CD4-positive, alpha-beta T cell treated with Interleukin-10 for 1 hour (primary cell): ENCODE results near the gene LIN28A.
A peak's percentile ranks its signal among the peaks of the same experiment; 100 is the strongest.

ENCODE experiments used
- DNase-seq: peaks from one replicate; pipeline ENCODE4 v3.0.0-alpha.2; 2020

LIN28A gene

DNA sequence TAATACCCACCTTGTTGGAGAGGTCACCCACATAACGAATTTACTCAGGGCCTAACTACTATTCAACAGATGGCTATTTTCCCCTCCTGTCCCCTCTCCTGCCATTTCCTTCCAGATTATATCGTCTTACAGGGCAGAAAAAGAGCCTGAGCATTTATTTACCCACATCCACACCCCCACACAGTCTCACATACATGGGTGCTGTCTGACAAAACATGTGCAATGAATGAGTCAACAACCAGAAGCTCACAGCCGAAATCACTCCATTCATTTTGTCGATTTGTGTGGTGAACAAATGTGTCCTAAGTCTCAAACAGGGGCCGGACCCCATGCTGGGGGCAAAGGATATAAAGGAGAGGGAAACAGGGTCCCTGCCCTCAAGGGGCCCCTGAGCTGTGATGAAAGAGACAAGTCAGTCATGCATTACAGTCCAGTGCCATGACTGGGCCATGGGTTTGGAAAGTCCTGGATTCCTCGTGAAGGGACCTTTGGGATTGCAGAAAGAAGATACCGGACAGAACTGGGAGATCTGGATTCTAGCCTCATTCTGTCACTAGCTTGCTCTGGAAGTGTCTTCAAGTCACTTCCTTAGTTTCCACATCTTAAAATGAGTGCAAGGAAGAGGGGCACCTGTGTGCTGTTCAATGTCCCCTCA lies 21.7 kb upstream of the LIN28A start:
- no peak for DNase-seq

DNA sequence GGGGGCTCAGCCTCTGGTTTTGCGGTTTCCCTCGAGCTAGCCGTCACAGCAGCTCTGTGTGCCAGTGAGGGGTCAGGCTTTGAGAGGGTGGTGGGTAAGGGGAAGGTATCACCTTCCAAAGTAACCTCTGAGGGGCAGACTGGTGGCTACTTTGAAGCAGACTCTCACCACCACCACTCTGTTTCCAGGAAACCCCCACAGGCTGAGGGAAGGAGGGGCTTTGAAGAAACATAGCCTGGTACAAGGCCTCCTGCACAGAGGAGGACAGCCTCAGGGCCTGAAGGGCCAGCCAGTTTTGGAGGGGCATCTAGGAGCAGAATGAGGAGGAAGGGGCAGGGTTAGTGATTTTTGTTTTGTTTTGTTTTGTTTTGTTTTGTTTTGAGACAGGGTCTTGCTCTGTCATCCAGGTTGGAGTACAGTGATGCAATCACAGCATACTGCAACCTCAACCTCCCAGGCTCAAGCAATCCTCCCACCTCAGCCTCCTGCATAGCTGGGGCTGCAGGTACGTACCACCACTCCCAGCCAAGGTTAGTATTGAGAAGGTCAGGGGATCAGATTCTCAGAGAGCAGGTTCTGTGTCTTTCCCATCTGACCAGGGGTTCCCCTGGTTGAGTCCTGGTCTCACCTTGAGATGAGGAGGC lies 20.9 kb upstream of the LIN28A start:
- no peak for DNase-seq

GRCh38 chr1:26391450-26391849 lies 19.2 kb upstream of the LIN28A start:
- DNase-seq, result peak; percentile 71

DNA sequence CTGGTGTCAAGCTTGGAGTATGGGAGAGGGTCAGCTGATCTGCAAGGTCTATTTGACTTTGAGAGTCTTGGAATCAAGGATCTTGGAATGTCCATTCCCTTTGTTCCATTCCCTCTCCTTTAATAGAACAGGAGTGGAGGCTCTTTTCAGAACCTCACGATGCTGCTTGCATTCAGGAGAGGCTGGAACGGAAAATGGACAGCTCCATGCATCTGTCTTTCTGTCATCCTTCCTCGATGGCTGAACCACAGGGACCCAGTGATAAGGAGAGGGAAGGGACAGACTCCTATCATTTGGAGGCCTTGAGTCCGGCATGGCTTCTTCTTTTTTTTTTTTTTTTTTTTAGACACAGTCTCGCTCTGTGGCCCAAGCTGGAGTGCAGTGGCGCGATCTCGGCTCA lies 14.9 kb upstream of the LIN28A start:
- DNase-seq, result no peak

DNA sequence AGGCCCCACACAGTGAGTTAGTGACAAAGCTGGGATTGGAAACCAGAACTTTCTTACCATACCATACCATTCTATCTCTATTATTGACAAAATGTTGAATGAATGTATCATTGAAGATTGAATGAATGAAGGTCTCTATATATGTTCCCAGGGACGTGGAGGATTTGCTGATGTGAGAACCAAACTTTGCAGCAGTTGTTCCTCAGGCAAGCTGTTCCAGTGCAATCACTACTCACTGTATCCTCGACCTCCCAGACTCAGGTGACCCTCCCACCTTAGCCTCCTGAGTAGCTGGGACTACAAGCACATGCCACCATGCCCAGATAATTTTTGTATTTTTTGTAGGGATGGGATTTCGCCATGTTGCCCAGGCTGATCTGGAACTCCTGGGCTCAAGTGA lies 11.6 kb upstream of the LIN28A start:
- no peak for DNase-seq

GRCh38 chr1:26401891-26402290 lies 8.7 kb upstream of the LIN28A start:
- DNase-seq, result no peak

GRCh38 chr1:26403656-26404055 lies 7.0 kb upstream of the LIN28A start:
- DNase-seq, result no peak

- no peak for DNase-seq
These were observed 6.0 kb upstream of the LIN28A start for GRCh38 chr1:26404641-26405040.

DNA sequence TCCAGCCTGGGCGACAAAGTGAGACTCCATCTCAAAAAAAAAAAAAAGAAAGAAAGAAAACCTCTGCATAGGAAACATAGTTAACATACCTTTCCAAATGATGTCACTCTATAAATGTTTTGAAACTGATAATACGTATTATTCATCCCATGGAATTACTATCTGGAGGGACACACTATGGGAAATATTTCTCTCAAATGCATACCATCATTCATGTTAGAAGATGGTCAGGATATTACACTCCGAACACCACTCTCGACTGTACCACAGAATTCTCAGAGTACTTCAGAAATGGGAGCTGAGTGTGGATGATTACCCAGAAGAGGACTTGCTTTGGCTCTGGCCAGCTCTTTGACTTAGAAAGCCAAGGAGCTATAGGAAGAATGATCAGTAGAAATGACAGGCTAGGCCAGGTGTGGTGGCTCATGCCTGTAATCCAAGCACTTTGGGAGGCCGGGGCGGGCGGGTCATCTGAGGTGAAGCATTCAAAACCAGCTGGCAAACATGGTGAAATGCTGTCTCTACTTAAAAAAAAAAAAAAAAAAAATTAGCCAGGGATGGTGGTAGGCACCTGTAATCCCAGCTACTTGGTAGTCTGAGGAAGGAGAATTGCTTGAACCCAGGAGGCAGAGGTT lies 5.2 kb upstream of the LIN28A start:
- DNase-seq, result no peak

DNA sequence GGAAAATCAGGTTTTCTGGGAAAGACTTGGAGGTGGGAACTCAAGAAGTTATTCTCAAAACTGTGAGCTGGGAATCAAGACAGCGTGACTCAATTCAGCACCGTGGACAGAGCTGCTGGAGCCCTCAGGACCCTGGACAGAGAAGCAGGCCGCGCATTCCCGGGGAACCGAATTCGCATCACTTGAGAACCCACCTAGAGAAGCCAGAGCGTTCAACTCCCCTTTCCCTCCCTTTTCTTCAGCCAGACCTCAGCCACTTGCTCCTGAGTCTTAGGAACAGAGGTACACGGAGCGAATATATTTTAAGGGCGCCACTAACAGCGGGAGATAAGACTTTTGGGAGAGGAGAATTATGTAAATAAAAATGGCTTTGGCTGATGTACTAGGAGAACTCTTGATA lies 2.0 kb upstream of the LIN28A start:
- DNase-seq, result peak; percentile 82

DNA sequence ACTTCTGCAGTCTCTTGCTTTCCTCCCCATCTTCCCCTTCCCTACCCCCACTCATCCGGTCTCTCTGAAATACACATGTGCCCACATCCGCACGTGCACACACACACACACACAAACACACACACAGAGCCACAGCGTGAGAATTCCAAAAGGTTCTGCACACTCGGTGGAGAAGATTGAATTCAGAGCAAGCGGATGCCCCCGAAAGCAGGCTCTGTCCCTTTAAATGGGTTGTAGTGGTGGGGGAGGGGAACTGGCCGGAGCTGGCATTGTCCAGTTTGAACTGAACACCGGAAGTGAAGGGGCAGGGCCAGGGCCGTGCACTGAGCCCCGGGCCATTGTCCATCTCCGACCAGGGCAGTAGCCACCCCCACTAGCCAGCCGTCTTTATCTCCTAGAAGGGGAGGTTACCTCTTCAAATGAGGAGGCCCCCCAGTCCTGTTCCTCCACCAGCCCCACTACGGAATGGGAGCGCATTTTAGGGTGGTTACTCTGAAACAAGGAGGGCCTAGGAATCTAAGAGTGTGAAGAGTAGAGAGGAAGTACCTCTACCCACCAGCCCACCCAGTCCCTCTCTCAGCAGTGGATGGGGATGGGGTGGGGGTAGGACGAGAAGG lies 1.3 kb upstream of the LIN28A start:
- DNase-seq, result no peak

DNA sequence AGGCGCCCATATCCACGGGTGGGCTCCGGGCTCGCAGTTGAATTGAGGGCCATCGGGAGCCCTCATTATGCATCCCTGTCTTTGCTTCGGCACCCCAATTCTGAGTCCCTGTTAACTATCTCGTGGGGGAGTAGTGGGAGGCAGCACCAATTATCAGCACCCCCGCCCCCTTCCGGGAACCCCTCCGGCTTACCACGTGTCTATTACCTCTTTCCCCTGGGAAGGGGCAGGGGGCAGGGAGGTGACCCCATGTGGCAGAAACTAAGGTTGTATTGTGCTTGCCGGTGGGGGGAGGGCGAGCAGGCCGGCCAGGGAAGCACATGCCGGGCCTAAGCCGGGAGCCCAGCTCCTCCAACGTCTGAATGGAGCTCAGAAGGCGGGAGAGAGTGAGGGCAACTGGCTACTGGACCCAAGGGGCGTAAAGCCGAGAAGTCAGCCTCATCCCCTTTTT lies 1.0 kb downstream of the LIN28A start:
- DNase-seq, result no peak

DNA sequence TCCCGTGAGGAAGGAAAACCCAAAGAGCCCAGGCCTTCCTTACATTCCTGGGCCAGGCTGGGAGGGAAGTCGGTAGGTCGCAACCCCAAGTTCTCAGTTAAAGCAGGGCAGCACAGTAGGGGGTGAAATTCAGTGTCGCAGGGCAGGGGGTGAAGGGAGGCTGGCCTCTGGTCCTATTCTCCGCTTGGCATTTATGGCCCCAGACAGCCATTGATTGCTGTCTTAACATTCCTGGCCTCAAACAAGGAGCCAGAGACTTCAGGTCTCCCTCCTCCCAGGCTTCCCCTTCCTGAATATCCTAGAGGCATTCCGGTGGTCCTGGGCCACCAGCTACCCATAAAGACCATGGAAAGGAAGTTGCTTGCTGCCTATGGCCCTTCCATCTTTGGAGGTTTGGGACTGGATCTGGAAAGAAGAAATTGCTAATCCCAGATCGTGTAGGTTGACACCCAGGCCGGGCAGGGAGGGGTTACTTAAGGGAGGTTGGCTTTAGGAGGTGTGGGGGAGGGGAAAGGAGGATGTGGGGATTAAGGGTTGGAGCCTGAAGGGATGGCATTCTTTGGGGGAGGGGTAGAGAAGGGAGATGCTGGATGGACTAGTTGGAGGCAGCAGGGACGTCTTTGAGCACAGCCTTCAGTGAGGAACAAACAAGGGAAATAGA lies 1.7 kb downstream of the LIN28A start:
- DNase-seq, result no peak

DNA sequence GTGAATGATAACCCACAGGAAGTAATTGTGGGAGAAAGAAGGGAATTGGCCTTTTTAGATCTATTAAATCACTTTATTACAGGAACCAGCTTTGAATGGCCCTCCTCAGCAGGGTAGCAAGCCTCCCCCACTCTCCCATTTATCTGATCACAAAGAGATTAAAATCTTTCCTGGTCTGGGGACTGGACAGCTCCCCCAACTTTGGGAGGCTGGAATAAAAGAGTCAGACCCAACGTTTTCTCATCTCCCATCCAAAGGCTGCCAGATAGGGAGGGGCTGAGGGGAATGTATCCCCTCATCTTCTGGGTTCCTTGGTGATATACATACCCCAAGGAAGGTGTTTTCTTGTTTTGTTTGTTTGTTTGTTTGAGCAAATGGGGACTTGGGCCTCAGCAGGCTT lies 2.4 kb downstream of the LIN28A start:
- DNase-seq, result no peak

DNA sequence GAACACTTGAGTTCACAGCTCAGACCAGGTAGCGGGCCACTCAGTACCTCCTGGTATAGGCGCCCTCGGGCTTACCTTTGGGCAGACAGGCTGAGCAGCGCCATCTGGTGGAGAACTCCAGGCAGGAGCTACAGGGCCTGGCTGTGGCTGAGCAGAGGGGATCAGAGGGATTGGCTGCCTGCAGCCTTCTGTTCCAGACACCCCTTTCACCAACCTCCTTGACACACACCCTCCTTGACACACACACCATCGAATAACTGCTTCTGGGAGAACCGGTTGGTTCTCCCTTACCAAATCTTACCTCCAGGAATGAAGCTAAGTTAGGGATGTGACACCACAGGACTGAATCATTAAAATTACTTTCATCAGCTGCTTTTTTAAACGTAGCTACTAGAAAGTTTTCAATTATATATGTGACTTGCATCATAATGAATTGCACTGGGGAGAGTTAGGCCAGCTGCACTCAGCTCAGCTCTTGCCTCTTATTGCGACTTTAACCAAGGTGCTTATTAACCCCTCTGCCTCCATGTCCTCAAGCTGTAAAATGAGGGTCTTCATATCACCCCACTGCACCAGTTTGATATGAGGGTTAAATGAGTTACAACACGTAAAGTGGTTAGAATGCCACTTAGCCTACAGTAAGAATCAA lies 6.6 kb downstream of the LIN28A start:
- DNase-seq, result peak; percentile 87

- no peak for DNase-seq
These were observed 8.3 kb downstream of the LIN28A start for GRCh38 chr1:26418865-26419349.

DNA sequence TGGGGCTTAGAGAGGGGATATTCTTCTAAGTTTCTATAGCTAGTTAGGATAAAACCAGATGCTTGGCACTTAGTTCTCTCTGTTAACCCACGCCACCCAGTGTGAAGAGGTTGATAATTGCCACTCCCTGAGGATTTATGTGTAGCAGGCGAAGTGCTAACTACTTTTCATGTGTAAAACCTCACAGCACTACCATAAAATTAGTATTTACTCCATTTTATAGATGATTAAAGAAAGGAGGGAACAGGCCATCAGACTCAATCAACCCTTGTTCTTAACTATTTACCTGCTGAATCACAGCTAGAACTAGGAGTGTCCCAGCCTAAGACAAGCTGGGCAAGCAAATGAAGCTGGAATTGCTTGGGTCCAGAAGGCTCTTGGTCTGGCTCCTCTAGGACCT lies 8.9 kb downstream of the LIN28A start:
- DNase-seq, result no peak

- DNase-seq, result no peak
These were observed 19.1 kb downstream of the LIN28A start for GRCh38 chr1:26429721-26430120.

DNA sequence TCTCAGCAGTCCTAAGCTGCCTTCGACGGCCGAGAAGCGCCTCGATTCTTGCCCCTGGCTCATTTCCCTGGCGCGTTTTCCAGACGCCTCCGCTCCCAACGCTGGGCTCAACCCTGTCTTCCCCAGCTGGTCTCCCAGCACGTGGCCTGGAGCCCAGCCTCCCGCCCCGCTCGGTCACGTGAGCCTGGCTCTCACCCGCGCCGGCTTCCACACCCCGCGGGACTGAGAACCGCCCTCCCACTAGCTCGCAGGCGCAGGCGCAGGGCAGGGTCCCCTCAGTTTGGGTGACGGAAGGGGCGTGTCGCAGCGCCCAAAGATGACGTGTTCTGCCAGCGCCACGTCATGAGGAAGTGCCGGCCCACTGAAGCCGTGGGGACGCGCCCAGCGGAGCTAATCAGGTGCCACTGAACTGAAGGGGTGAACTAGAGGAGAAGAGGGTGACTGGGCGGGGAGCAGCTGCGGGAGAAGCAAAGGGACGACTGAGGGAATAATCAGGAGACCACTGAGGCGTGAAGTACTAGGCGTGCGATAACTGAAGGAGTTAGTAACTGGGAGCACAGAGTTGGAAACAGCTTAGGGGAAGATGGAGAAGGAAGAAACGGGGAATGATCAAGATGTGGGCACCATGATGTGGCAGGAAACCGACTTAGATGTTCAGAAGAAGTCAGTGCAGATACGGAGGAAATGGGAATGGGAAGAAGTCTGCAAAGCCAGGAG lies 21.5 kb downstream of the LIN28A start, which contains the start of gene DHDDS:
TSS of gene DHDDS (plus strand) at position 343 of the 717 bp plus-strand sequence. CDS start 625 bp downstream, outside the sequence.
- peak; percentile 98 for DNase-seq

GRCh38 chr1:26432793-26433192 lies 22.2 kb downstream of the LIN28A start:
- DNase-seq, result no peak

DNA sequence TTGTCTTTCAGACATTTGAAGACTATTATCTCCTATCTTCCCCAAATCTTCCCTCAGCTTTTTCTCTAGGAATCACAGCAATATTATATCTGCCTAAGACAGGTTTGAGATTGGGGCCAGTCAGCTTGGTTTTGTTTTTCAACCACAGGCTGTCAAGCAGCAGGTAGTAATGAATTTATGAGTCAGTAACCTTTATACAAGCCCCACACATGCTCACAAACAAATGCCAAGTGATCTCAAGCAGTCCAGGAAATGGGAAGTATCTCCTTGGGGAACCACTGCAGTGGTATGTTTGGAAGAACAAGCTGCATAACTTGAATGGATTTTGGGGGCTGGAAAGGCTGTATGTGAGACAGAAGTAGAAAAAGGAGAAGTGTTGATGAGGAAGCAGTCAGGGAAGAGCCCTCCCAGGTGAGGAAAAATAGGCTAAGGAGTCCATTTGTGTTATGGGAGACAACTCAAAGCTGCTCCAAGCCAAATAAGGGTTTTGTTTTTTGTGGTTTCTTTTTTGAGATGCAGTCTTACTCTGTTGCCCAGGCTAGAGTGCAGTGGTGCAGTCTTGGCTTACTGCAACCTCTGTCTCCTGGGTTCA lies 23.6 kb downstream of the LIN28A start:
- DNase-seq, result no peak
